ENCODE results near the gene PDGFB. TPM values are rescaled to one million over a fixed set of nuclear protein-coding genes. Genes with fewer than 3 reads are reported as not detected.
A peak's percentile ranks its signal among the peaks of the same experiment; 100 is the strongest.

The PDGFB gene
- total RNA-seq = 16.2 TPM
- long read RNA-seq, transcript PDGFB-201 (7 exons, 3,497 nt) = major isoform, 51 of 65 reads
- long read RNA-seq, partial matches to known transcripts = 6 of 65 reads
- long read RNA-seq, other reads (novel, unspliced or antisense) = 8 of 65 reads

GRCh38 chr22:39244496-39245129, at the start of gene PDGFB:
PDGFB (minus strand) TSS chr22:39244982; CDS start chr22:39243963, 1,019 bp downstream.
- intact Hi-C loops (cut with DNase I) = no loop called here
- DNase-seq (peak; percentile 67), ATAC-seq (ENCODE audit: poor library complexity) (peak; percentile 51)

- DNase-seq (no peak), ATAC-seq (ENCODE audit: poor library complexity) (no peak)
- intact Hi-C loops (cut with DNase I) = no loop called here
These were observed 49.1 kb upstream of the PDGFB start for GRCh38 chr22:39293766-39294368.

GRCh38 chr22:39292561-39293074, 47.8 kb upstream of the PDGFB start:
- intact Hi-C loops (cut with DNase I) = no loop called here
- DNase-seq (peak; percentile 95), ATAC-seq (ENCODE audit: poor library complexity) (peak; percentile 82)

GRCh38 chr22:39292031-39292462, 47.3 kb upstream of the PDGFB start:
- DNase-seq (peak; percentile 57), ATAC-seq (ENCODE audit: poor library complexity) (no peak)
- intact Hi-C loops (cut with DNase I) = no loop called here

GRCh38 chr22:39291523-39291922, 46.7 kb upstream of the PDGFB start:
- ATAC-seq (ENCODE audit: poor library complexity) (no peak), DNase-seq (no peak)
- intact Hi-C loops (cut with DNase I) = no loop called here

GRCh38 chr22:39290724-39291161, 46.0 kb upstream of the PDGFB start:
- DNase-seq (peak; percentile 89), ATAC-seq (ENCODE audit: poor library complexity) (peak; percentile 84)
- intact Hi-C loops (cut with DNase I) = no loop called here

- no peak for ATAC-seq (ENCODE audit: poor library complexity)
- intact Hi-C loops (cut with DNase I) = no loop called here
- no peak for DNase-seq
These were observed 45.4 kb upstream of the PDGFB start for GRCh38 chr22:39289975-39290720.

GRCh38 chr22:39289533-39289932, 44.8 kb upstream of the PDGFB start:
- DNase-seq (no peak), ATAC-seq (ENCODE audit: poor library complexity) (no peak)
- intact Hi-C loops (cut with DNase I) = no loop called here

- DNase-seq (no peak), ATAC-seq (ENCODE audit: poor library complexity) (no peak)
- intact Hi-C loops (cut with DNase I) = no loop called here
These were observed 43.5 kb upstream of the PDGFB start for GRCh38 chr22:39288135-39288898.

- DNase-seq = no peak
- peak; percentile 8 for ATAC-seq (ENCODE audit: poor library complexity)
- intact Hi-C loops (cut with DNase I) = no loop called here
These were observed 42.4 kb upstream of the PDGFB start for GRCh38 chr22:39287076-39287725.

GRCh38 chr22:39284983-39285382, 40.2 kb upstream of the PDGFB start:
- intact Hi-C loops (cut with DNase I) = no loop called here
- ATAC-seq (ENCODE audit: poor library complexity) (no peak), DNase-seq (no peak)

GRCh38 chr22:39284142-39284980, 39.6 kb upstream of the PDGFB start:
- no peak for DNase-seq
- intact Hi-C loops (cut with DNase I) = no loop called here
- no peak for ATAC-seq (ENCODE audit: poor library complexity)

GRCh38 chr22:39283322-39284141, 38.8 kb upstream of the PDGFB start:
- intact Hi-C loops (cut with DNase I) = no loop called here
- peak; percentile 73 for DNase-seq
- peak; percentile 58 for ATAC-seq (ENCODE audit: poor library complexity)

- DNase-seq = no peak
- ATAC-seq (ENCODE audit: poor library complexity) = peak; percentile 22
- intact Hi-C loops (cut with DNase I) = no loop called here
These were observed 38.0 kb upstream of the PDGFB start for GRCh38 chr22:39282645-39283321.

- intact Hi-C loops (cut with DNase I) = no loop called here
- ATAC-seq (ENCODE audit: poor library complexity) (no peak), DNase-seq (no peak)
These were observed 36.3 kb upstream of the PDGFB start for GRCh38 chr22:39281126-39281525.

- DNase-seq = no peak
- no peak for ATAC-seq (ENCODE audit: poor library complexity)
- intact Hi-C loops (cut with DNase I) = no loop called here
These were observed 35.5 kb upstream of the PDGFB start for GRCh38 chr22:39280250-39280649.

All from Right ventricle myocardium superior (tissue), 1 donor.